Lung (tissue), 12 donors: ENCODE measurements around the gene NUDT4. TPM values are rescaled to one million over a fixed set of nuclear protein-coding genes. Genes with fewer than 3 reads are reported as not detected.

Source experiments
- ATAC-seq: fragments of 200-7000 bp; cut with Tn5 transposase; one replicate; pipeline ENCODE4 v1.9.1; 2020; ENCODE audit warnings: moderate number of reproducible peaks; ENCODE audit not compliant: insufficient read depth, low FRiP score
- DNase-seq, 3 donors: peaks; one replicate each; pipeline ENCODE4 v3.0.0-alpha.2; 2013 to 2017
- H3K27ac ChIP-seq, 2 donors: one replicate each; pipeline ENCODE4 v1.5.1; 2013; ENCODE audit warnings: mild to moderate bottlenecking in 2 of 2, moderate library complexity in 2 of 2, control low read depth in 1 of 2, inconsistent platforms in 1 of 2, low read depth in 1 of 2, low read length in 1 of 2
- H3K27me3 ChIP-seq, 3 donors: one replicate each; pipeline ENCODE4 v1.5.1; 2013; ENCODE audit warnings: low read length in 2 of 3; ENCODE audit not compliant: control insufficient read depth in 3 of 3, insufficient read depth in 3 of 3
- H3K36me3 ChIP-seq, 4 donors: one replicate each; pipeline ENCODE4 v1.5.1; 2013; ENCODE audit warnings: low read length in 4 of 4, mild to moderate bottlenecking in 1 of 4, moderate library complexity in 1 of 4; ENCODE audit not compliant: control insufficient read depth in 4 of 4, insufficient read depth in 4 of 4
- H3K4me1 ChIP-seq, 5 donors: one replicate each; pipeline ENCODE4 v1.5.1; 2013; ENCODE audit warnings: low read length in 5 of 5, mild to moderate bottlenecking in 2 of 5, moderate library complexity in 1 of 5; ENCODE audit not compliant: control insufficient read depth in 5 of 5, insufficient read depth in 5 of 5
- H3K4me3 ChIP-seq: one replicate; pipeline ENCODE4 v1.5.1; 2013; ENCODE audit warnings: mild to moderate bottlenecking, control low read depth, moderate library complexity
- H3K9ac ChIP-seq, 2 donors: one replicate each; pipeline ENCODE4 v1.5.1; 2013; ENCODE audit warnings: low read length in 2 of 2, control low read depth in 1 of 2; ENCODE audit not compliant: insufficient read depth in 1 of 2
- H3K9me3 ChIP-seq, 4 donors: one replicate each; pipeline ENCODE4 v1.5.1; 2013; ENCODE audit warnings: low read length in 3 of 4, mild to moderate bottlenecking in 1 of 4, moderate library complexity in 1 of 4; ENCODE audit not compliant: control insufficient read depth in 4 of 4, insufficient read depth in 3 of 4
- WGBS, 2 donors: extraction: QIAGEN DNeasy Blood & Tissue Kit; methylation state at CpG; one replicate each; pipeline ENCODE4 v1.1.7; 2013; 5-methylcytosine and 5-hydroxymethylcytosine counted together
- polyA plus RNA-seq, 2 donors: library from polyadenylated mRNA; stranded (reverse); fragments of 200-250 nt; gene quantifications; one replicate each; pipeline ENCODE4 v1.2.1, GENCODE V29; 2013
- total RNA-seq, 2 donors: library from RNA; depleted of rRNA in 1 of 2; stranded (reverse); fragments of >200 nt in 1 of 2; gene quantifications; one replicate each; pipeline ENCODE4 v1.2.1, GENCODE V29; 2014 to 2021
- TF ChIP-seq, protein P1 (sequence below): IDR thresholded peaks from 2 replicates; pipeline ENCODE4 v1.5.1; 2012; ENCODE audit warnings: mild to moderate bottlenecking; ENCODE audit errors: control extremely low read depth, extremely low read depth
- donor health status: control.
- donor health status: control.
- donor health status: Bipolar disorder and iron deficiency.
- donor health status: healthy.
- donor health status: DM: yes; HTN: yes; CAD: no.

The NUDT4 gene
- total and polyA plus RNA-seq, 4 donors: 20.8 to 102 (median 39.3) TPM

DNA sequence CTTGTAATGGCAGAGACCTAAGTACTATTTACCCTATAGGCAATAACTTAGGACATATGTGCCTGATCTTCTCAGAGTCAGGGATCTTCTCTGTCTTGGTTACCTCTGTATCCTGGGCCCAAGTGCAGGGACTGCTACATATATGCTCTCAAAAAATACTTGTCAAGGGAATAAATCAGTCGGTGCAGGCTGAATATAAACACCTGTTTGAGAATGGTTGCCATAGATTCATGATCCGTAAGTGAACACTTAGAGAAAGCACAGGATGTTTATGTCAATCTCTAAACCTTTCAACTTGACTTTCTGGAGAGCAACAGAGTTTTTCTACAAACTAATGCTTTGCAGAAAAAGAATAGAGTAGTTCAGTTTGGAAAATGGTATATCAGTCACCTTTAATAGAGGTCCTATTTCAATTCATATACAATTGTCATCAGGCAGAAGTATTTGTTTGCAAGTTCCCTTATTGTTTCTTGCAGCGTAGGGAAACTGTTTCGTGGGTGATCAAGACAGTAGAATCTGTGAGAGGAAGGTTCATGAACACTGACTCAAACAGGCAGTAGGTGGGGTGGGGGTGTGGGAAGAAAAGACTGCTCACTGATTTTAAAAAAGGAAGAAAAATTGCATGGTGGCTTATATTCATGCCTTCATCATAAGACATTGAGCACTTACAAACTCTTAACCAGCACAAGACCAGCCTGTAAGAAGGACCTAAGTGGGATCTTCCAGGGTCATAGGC is 70.0 kb downstream of the NUDT4 start:
- no peak overlapping the region for H3K4me3 ChIP-seq
- peaks cover 0 to 5% (median 3%) of the 10 kb centered on the region in 5 donors for H3K4me1 ChIP-seq
- DNase-seq (no peak), ATAC-seq (no peak)
- no peak overlapping the region for H3K27ac ChIP-seq
- TF ChIP-seq, protein P1, sequence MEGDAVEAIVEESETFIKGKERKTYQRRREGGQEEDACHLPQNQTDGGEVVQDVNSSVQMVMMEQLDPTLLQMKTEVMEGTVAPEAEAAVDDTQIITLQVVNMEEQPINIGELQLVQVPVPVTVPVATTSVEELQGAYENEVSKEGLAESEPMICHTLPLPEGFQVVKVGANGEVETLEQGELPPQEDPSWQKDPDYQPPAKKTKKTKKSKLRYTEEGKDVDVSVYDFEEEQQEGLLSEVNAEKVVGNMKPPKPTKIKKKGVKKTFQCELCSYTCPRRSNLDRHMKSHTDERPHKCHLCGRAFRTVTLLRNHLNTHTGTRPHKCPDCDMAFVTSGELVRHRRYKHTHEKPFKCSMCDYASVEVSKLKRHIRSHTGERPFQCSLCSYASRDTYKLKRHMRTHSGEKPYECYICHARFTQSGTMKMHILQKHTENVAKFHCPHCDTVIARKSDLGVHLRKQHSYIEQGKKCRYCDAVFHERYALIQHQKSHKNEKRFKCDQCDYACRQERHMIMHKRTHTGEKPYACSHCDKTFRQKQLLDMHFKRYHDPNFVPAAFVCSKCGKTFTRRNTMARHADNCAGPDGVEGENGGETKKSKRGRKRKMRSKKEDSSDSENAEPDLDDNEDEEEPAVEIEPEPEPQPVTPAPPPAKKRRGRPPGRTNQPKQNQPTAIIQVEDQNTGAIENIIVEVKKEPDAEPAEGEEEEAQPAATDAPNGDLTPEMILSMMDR: no peak
- H3K9me3 ChIP-seq: no peaks in the 10 kb centered on the region
- WGBS, 2 donors: 45 to 62% methylated on average over 4 of the region's 4 CpGs
- no peak overlapping the region for H3K9ac ChIP-seq
- no peaks in the 10 kb centered on the region for H3K36me3 ChIP-seq
- H3K27me3 ChIP-seq: no peaks in the 10 kb centered on the region

DNA sequence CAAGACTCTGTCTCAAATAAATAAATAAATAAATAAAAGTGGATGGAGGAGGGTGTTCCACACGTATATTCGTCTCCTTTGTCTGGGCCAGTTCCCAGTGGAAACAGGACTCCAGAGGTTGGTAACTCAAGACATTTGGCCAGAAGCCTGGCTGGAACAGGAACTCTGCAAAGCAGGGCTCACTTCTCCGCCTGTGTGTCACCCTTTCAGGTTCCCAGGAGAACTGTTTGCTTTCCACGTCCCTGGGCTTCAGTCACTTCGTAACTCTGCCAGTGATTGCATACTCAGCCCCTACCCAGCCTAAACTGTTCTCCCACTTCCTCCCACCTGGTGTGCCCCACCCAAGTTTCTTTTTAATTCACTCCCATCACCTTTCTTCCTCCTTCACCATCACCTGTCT is 71.1 kb downstream of the NUDT4 start:
- WGBS, 2 donors: 66 to 67% methylated on average over 5 of the region's 5 CpGs
- Histone ChIP-seq H3K27me3 (no peaks in the 10 kb centered on the region), H3K4me3 (no peak overlapping the region), H3K9me3 (no peaks in the 10 kb centered on the region), H3K27ac (no peak overlapping the region), H3K4me1 (no peaks in the 10 kb centered on the region), H3K9ac (no peak overlapping the region), H3K36me3 (no peaks in the 10 kb centered on the region)
- ATAC-seq: no peak
- peak in 2 of 3 donors; percentile 16 to 34 for DNase-seq
- TF ChIP-seq, protein P1: no peak

DNA sequence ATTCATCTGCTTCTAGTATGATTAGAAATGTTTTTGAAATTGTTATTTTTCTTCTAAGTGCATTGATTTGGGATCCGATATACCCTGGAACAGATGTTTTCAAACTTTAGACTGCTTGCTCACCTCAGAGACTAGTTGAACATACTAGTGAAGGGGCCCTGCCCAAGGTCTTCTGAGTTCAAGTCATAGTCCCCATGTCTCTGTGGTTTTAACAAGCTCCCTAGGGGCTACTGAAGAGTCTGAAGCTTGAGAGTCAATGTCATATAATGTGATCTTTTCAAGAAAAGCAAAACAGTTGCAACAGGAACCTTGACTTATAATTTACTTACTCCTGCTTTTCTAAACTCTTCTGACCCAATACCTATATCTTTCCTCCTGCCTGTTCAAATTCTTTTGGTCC is 71.6 kb downstream of the NUDT4 start:
- no peak for ATAC-seq
- Histone ChIP-seq H3K9me3 (no peaks in the 10 kb centered on the region), H3K27ac (no peak overlapping the region), H3K9ac (no peak overlapping the region), H3K27me3 (no peaks in the 10 kb centered on the region), H3K36me3 (no peaks in the 10 kb centered on the region), H3K4me1 (no peaks in the 10 kb centered on the region), H3K4me3 (no peak overlapping the region)
- WGBS, 2 donors: 87 to 98% methylated on average over 1 of the region's 1 CpG
- DNase-seq: no peak
- TF ChIP-seq, protein P1: no peak
